HCT116 (cell line): Measurements from ENCODE around the gene CLIP4. TPM values are rescaled to one million over a fixed set of nuclear protein-coding genes. Genes with fewer than 3 reads are reported as not detected.

Experiments used
- ATAC-seq: fragments of 200-7000 bp; cut with Tn5 transposase; 2 replicates; pipeline ENCODE4 v1.9.1; 2020; ENCODE audit warnings: mild to moderate bottlenecking, moderate library complexity
- BruUV-seq: library from RNA; stranded (reverse); fragments of 400-500 nt; replicated peaks from 2 replicates; lab custom pipeline; 2021; lab: Mats Ljungman, UMichigan
- CTCF ChIA-PET: fragments of 300-600 bp; sonication (Branson Sonifier 250); formaldehyde crosslinking; loops from one replicate; lab custom pipeline; 2021; ENCODE audit warnings: antibody characterized with exemption; lab: Charles Lee
- POLR2A ChIA-PET: fragments of 300-600, 350-600 bp; sonication (Branson Sonifier 250); formaldehyde crosslinking; loops from one replicate; lab custom pipeline; 2021; ENCODE audit warnings: antibody characterized with exemption; lab: Charles Lee
- RAD21 ChIA-PET, 2 experiments: fragments of 300-600 bp; sonication (Branson Sonifier 250); formaldehyde crosslinking; loops; one replicate each; lab custom pipeline; 2023; ENCODE audit warnings: low total read pairs in 2 of 2; ENCODE audit not compliant: uncharacterized antibody in 2 of 2, unreplicated experiment in 2 of 2, low non-redundant PET in 1 of 2; lab: Charles Lee
- DNase-seq: peaks from one replicate; pipeline ENCODE4 v3.0.0-alpha.2; 2010; ENCODE audit warnings: low read depth, low spot score
- H2AFZ ChIP-seq: fragments of 200-600 bp; shearing (Covaris generic), sonication (generic); 2 replicates; pipeline ENCODE4 v1.6.1; 2017; ENCODE audit warnings: low read depth, mixed run types, mixed read lengths, antibody characterized with exemption, low read length; ENCODE audit not compliant: poor library complexity, severe bottlenecking
- H3K27ac ChIP-seq: 2 replicates; pipeline ENCODE4 v1.5.1; 2012; ENCODE audit warnings: low read depth, low read length
- H3K27me3 ChIP-seq: fragments of 200-600 bp; sonication (generic); 2 replicates; pipeline ENCODE4 v1.6.1; 2016; ENCODE audit warnings: mixed run types, low read length, mixed read lengths; ENCODE audit not compliant: insufficient read depth
- H3K36me3 ChIP-seq, 2 experiments: fragments of 200-500 bp in 1 of 2; fragments of 200-600 bp in 1 of 2; sonication (Bioruptor generic) in 1 of 2; sonication (generic) in 1 of 2; 2 replicates each; pipeline versions ENCODE4 v1.5.1 to v1.6.1; 2014 to 2016; ENCODE audit warnings: low read length in 2 of 2, inconsistent platforms in 1 of 2, mixed read lengths in 1 of 2, mixed run types in 1 of 2; ENCODE audit not compliant: insufficient read depth in 2 of 2, control insufficient read depth in 1 of 2
- H3K4me1 ChIP-seq, 2 experiments: fragments of 200-600 bp in 1 of 2; sonication (generic) in 1 of 2; 2 replicates each; pipeline versions ENCODE4 v1.5.1 to v1.6.1; 2012 to 2017; ENCODE audit warnings: low read length in 2 of 2, inconsistent platforms in 1 of 2, mild to moderate bottlenecking in 1 of 2, mixed read lengths in 1 of 2, mixed run types in 1 of 2, moderate library complexity in 1 of 2; ENCODE audit not compliant: insufficient read depth in 2 of 2, control insufficient read depth in 1 of 2
- H3K4me2 ChIP-seq: fragments of 200-600 bp; sonication (generic); 2 replicates; pipeline ENCODE4 v1.6.1; 2017; ENCODE audit warnings: mixed run types, low read length, mixed read lengths
- H3K4me3 ChIP-seq, 2 experiments: fragments of 200-600 bp in 1 of 2; sonication (generic) in 1 of 2; replicated peaks in 1 of 2; 2 replicates each; pipeline ENCODE4 v1.5.1; 2011 to 2016; ENCODE audit warnings: low read length in 2 of 2, control low read depth in 1 of 2, low read depth in 1 of 2, mild to moderate bottlenecking in 1 of 2, mixed read lengths in 1 of 2, mixed run types in 1 of 2
- H3K79me2 ChIP-seq: fragments of 200-600 bp; sonication (generic); 2 replicates; pipeline ENCODE4 v1.6.1; 2017; ENCODE audit warnings: mild to moderate bottlenecking, mixed run types, low read length, moderate library complexity, mixed read lengths; ENCODE audit not compliant: insufficient read depth
- H3K9ac ChIP-seq: fragments of 200-600 bp; sonication (generic); 2 replicates; pipeline ENCODE4 v1.6.1; 2016; ENCODE audit warnings: low read length, mixed read lengths
- H3K9me2 ChIP-seq: fragments of 200-600 bp; sonication (generic), shearing (Covaris generic); 2 replicates; pipeline ENCODE4 v1.6.1; 2017; ENCODE audit warnings: mixed run types, mild to moderate bottlenecking, moderate library complexity; ENCODE audit not compliant: insufficient read depth
- H3K9me3 ChIP-seq, 2 experiments: fragments of 200-500 bp in 1 of 2; fragments of 200-600 bp in 1 of 2; sonication (Bioruptor generic) in 1 of 2; sonication (generic) in 1 of 2; 2 replicates each; pipeline ENCODE4 v1.6.1; 2014 to 2017; ENCODE audit warnings: low read length in 2 of 2, mixed read lengths in 2 of 2, inconsistent platforms in 1 of 2, low read depth in 1 of 2, mild to moderate bottlenecking in 1 of 2, mixed run types in 1 of 2, moderate library complexity in 1 of 2; ENCODE audit not compliant: control insufficient read depth in 1 of 2, insufficient read depth in 1 of 2
- H4K20me1 ChIP-seq: fragments of 200-600 bp; sonication (generic), shearing (Covaris generic); 2 replicates; pipeline ENCODE4 v1.6.1; 2017; ENCODE audit warnings: mixed run types, mild to moderate bottlenecking, moderate library complexity; ENCODE audit not compliant: insufficient read depth
- CBX3 ChIP-seq: IDR thresholded peaks from 2 replicates; pipeline ENCODE4 v1.6.1; 2012; ENCODE audit warnings: low read depth
- CEBPB ChIP-seq: IDR thresholded peaks from 2 replicates; pipeline ENCODE4 v1.6.1; 2012; ENCODE audit warnings: low read depth
- ELF1 ChIP-seq: IDR thresholded peaks from 2 replicates; pipeline ENCODE4 v1.6.1; 2012; ENCODE audit warnings: low read depth, borderline replicate concordance
- EZH2 ChIP-seq: fragments of 200-600 bp; sonication (generic); IDR thresholded peaks from 2 replicates; pipeline ENCODE4 v1.6.1; 2017; ENCODE audit warnings: antibody characterized with exemption, mixed run types
- EZH2phosphoT487 ChIP-seq: fragments of 200-600 bp; IDR thresholded peaks from 2 replicates; pipeline ENCODE4 v1.6.1; 2018; ENCODE audit warnings: antibody characterized with exemption, borderline replicate concordance
- JUND ChIP-seq: IDR thresholded peaks from 2 replicates; pipeline ENCODE4 v1.6.1; 2012
- POLR2AphosphoS5 ChIP-seq: IDR thresholded peaks from 2 replicates; pipeline ENCODE4 v1.6.1; 2011; ENCODE audit warnings: mild to moderate bottlenecking, low read depth, low read length, moderate library complexity
- SIN3A ChIP-seq: IDR thresholded peaks from 2 replicates; pipeline ENCODE4 v1.6.1; 2012; ENCODE audit warnings: low read depth
- SP1 ChIP-seq: IDR thresholded peaks from 2 replicates; pipeline ENCODE4 v1.6.1; 2012; ENCODE audit warnings: low read depth
- SRF ChIP-seq: IDR thresholded peaks from 2 replicates; pipeline ENCODE4 v1.6.1; 2012; ENCODE audit warnings: low read depth
- TCF7L2 ChIP-seq: IDR thresholded peaks from 2 replicates; pipeline ENCODE4 v1.7.0; 2011; ENCODE audit warnings: borderline replicate concordance, inconsistent platforms; ENCODE audit not compliant: insufficient read depth, insufficient read length; ENCODE audit errors: extremely low read depth
- YY1 ChIP-seq: IDR thresholded peaks from 2 replicates; pipeline ENCODE4 v1.6.1; 2011; ENCODE audit warnings: low read length, low read depth, moderate library complexity, mild to moderate bottlenecking; ENCODE audit not compliant: insufficient replicate concordance; ENCODE audit errors: extremely low read depth
- ZFX ChIP-seq: fragments of 450-650 bp; IDR thresholded peaks from 2 replicates; pipeline ENCODE4 v1.6.1; 2017
- ZNF274 ChIP-seq: fragments of 200-500 bp; sonication (Bioruptor generic); IDR thresholded peaks from 2 replicates; pipeline ENCODE4 v1.6.1; 2014; ENCODE audit warnings: mild to moderate bottlenecking, low read depth, low read length, inconsistent platforms
- intact Hi-C: fragments of 100-400 bp; cut with micrococcal nuclease; formaldehyde crosslinking; loops from 2 replicates; pipeline ENCODE4 v1.10.0; 2022
- total RNA-seq: library from RNA; stranded (reverse); gene quantifications from one replicate; pipeline ENCODE4 v1.2.1, GENCODE V29; 2021; ENCODE audit not compliant: unreplicated experiment
- TF ChIP-seq, protein P1 (sequence below): IDR thresholded peaks from 2 replicates; pipeline ENCODE4 v1.6.1; 2012
- TF ChIP-seq, protein P2 (sequence below): IDR thresholded peaks from 2 replicates; pipeline ENCODE4 v1.6.1; 2012
- TF ChIP-seq, protein P3 (sequence below), 3 experiments: fragments of 200-600 bp in 1 of 3; sonication (generic) in 1 of 3; IDR thresholded peaks in 2 of 3; conservative IDR thresholded peaks in 1 of 3; 2 replicates each; pipeline ENCODE4 v1.5.1; 2012 to 2017; ENCODE audit warnings: low read depth in 2 of 3, low read length in 2 of 3, antibody characterized with exemption in 1 of 3, borderline replicate concordance in 1 of 3, control low read depth in 1 of 3, mild to moderate bottlenecking in 1 of 3, mixed read lengths in 1 of 3, mixed run types in 1 of 3, moderate library complexity in 1 of 3; ENCODE audit not compliant: insufficient read depth in 1 of 3

Gene CLIP4
- total RNA-seq, 1 experiment from 2014 or later, result 27.8 TPM

DNA sequence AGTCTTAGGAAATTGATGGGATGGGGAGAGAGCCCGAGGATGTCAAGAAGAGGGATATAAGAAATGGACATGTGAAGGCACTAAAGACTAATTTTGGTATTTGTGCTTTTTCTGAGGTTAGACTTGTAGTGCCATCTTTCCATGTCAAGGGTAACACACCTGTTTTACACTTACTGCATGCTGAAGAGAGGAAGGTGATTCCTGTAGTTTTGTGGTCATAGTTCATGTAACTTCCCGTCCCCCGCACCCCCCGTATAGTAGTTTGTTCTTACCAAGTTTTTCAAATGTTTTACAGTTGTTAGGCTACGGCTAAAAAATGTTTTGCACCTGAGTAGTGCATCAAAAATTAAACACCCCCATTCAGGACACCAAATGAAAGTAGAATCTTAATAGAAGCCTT lies 73.8 kb downstream of the CLIP4 start:
- Histone ChIP-seq H3K9me3 (peaks cover 0 to 4% of the 10 kb centered on the region in 2 experiments; a peak in 1 of 4 replicates), H3K9ac (no peak overlapping the region), H3K9me2 (no peaks in the 10 kb centered on the region), H3K36me3 (0 out of 4 replicates have a peak, but pooled peaks cover 0 to 5% of the 10 kb centered on the region in 2 experiments)
- RAD21 ChIA-PET, result no interaction called here
- no peak for TF ChIP-seq POLR2AphosphoS5
- TF ChIP-seq YY1, result no peak
- no peak for TF ChIP-seq ELF1
- no peak for TF ChIP-seq ZFX
- TF ChIP-seq JUND, result no peak
- TF ChIP-seq CEBPB, result no peak
- no peak for TF ChIP-seq EZH2
- no peak for TF ChIP-seq ZNF274
- no peak for TF ChIP-seq CBX3
- TF ChIP-seq, protein P1, sequence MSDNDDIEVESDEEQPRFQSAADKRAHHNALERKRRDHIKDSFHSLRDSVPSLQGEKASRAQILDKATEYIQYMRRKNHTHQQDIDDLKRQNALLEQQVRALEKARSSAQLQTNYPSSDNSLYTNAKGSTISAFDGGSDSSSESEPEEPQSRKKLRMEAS, result no peak
- TF ChIP-seq, protein P2, sequence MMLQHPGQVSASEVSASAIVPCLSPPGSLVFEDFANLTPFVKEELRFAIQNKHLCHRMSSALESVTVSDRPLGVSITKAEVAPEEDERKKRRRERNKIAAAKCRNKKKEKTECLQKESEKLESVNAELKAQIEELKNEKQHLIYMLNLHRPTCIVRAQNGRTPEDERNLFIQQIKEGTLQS, result no peak
- TF ChIP-seq, protein P3, sequence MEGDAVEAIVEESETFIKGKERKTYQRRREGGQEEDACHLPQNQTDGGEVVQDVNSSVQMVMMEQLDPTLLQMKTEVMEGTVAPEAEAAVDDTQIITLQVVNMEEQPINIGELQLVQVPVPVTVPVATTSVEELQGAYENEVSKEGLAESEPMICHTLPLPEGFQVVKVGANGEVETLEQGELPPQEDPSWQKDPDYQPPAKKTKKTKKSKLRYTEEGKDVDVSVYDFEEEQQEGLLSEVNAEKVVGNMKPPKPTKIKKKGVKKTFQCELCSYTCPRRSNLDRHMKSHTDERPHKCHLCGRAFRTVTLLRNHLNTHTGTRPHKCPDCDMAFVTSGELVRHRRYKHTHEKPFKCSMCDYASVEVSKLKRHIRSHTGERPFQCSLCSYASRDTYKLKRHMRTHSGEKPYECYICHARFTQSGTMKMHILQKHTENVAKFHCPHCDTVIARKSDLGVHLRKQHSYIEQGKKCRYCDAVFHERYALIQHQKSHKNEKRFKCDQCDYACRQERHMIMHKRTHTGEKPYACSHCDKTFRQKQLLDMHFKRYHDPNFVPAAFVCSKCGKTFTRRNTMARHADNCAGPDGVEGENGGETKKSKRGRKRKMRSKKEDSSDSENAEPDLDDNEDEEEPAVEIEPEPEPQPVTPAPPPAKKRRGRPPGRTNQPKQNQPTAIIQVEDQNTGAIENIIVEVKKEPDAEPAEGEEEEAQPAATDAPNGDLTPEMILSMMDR (IDR thresholded peaks at IDR 0.05 in 2 of 3, conservative IDR thresholded peaks at IDR 0.05 in 1 of 3; ENCODE audit: borderline replicate concordance in 1 of 3, insufficient read depth in 1 of 3, low read depth in 2 of 3, low read length in 2 of 3), result no peak
- TF ChIP-seq SIN3A, result no peak
- TF ChIP-seq TCF7L2, result no peak
- no peak for TF ChIP-seq SP1
- no peak for TF ChIP-seq SRF
- no peak for TF ChIP-seq EZH2phosphoT487
- TF ChIP-seq, all 23 proteins: peak for 0
- H3K4me3 ChIP-seq, result no peak overlapping the region
- H4K20me1 ChIP-seq, result no peaks in the 10 kb centered on the region
- ATAC-seq (no peak), DNase-seq (no peak)
- no peaks in the 10 kb centered on the region for H3K27me3 ChIP-seq
- H3K27ac ChIP-seq, result no peak overlapping the region
- intact Hi-C loops, result no loop called here
- no peaks in the 10 kb centered on the region for H3K79me2 ChIP-seq
- ChIA-PET POLR2A (no interaction called here), CTCF (no interaction called here)
- no TSS peak for BruUV-seq
- H3K4me2 ChIP-seq, result no peak overlapping the region
- no peaks in the 10 kb centered on the region for H3K4me1 ChIP-seq
- no peak overlapping the region for H2AFZ ChIP-seq
